Fibroblast of mammary gland (primary cell): Measurements from ENCODE around the gene ZDHHC14.

Source experiments
- DNase-seq: peaks from one replicate; pipeline ENCODE4 v3.0.0-alpha.2; 2010; ENCODE audit warnings: low read depth
- H3K4me3 ChIP-seq: 2 replicates; pipeline ENCODE4 v1.5.1; 2011; ENCODE audit warnings: low read depth, mild to moderate bottlenecking, low read length, moderate library complexity; ENCODE audit not compliant: control insufficient read depth
- TF ChIP-seq, protein P1 (sequence below): conservative IDR thresholded peaks from 2 replicates; pipeline ENCODE4 v1.5.1; 2011; ENCODE audit warnings: low read depth, low read length, inconsistent platforms; ENCODE audit not compliant: control insufficient read depth, insufficient read depth

ZDHHC14 gene

DNA sequence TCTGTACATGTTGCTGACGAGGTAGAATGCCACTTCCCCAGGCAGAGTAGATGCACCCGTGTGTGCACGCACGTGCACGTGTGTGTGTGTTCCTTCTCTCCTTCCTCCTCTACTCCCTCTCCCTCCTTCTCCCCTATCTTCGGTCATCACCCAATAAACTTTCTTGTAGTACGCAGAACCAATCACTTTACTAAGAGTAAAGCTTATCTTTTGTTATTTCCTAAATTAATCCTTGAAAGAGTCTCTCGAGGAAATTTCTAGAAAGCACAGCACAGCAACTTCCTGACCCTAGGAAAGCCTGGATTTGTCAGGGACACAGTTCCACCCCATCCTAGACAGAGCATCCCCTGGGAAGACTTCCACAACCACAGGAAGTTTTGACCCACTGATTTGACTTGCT, 166.1 kb downstream of the ZDHHC14 start:
- no peak for DNase-seq
- TF ChIP-seq, protein P1, sequence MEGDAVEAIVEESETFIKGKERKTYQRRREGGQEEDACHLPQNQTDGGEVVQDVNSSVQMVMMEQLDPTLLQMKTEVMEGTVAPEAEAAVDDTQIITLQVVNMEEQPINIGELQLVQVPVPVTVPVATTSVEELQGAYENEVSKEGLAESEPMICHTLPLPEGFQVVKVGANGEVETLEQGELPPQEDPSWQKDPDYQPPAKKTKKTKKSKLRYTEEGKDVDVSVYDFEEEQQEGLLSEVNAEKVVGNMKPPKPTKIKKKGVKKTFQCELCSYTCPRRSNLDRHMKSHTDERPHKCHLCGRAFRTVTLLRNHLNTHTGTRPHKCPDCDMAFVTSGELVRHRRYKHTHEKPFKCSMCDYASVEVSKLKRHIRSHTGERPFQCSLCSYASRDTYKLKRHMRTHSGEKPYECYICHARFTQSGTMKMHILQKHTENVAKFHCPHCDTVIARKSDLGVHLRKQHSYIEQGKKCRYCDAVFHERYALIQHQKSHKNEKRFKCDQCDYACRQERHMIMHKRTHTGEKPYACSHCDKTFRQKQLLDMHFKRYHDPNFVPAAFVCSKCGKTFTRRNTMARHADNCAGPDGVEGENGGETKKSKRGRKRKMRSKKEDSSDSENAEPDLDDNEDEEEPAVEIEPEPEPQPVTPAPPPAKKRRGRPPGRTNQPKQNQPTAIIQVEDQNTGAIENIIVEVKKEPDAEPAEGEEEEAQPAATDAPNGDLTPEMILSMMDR, result no peak
- H3K4me3 ChIP-seq, result no peak overlapping the region

DNA sequence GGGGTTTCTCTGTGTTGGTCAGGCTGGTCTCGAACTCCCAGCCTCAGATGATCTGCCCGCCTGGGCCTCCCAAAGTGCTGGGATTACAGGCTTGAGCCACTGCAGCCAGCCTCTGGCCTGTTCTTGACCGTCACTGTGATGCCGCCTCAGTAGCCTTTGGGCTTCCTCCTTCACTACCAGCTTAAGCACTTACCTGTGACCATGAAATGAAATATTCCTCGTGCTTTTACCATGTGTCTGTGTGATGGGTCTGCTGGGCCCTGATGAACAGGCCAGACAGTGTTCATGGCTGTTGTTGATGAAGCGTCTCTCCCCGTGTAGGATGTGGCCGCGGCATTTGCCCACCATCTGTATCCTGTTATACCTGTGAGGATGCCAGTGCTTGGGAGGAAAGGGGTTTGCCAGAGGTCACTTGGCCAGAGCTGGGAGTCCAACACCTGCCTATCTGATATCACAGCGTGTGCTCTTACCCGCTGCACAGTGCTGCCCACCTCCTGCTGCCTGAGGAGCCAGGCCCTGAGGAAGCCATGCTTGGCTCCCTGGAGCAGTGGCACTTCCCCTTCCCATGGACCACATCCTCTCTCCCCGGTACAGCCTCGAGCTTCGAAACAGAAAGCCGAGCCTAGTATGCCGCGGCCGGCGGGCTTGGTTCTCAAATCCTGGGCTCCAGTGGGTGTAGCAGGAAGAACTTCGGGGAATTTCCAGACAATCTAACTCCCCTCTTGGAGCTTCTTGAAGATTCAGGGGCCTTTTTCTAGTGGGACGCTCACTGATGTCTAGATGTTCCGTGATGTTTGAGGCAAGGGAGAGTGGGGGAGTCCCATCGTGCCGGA, 167.9 kb downstream of the ZDHHC14 start:
- H3K4me3 ChIP-seq, result no peak overlapping the region
- TF ChIP-seq, protein P1, result no peak
- no peak for DNase-seq

DNA sequence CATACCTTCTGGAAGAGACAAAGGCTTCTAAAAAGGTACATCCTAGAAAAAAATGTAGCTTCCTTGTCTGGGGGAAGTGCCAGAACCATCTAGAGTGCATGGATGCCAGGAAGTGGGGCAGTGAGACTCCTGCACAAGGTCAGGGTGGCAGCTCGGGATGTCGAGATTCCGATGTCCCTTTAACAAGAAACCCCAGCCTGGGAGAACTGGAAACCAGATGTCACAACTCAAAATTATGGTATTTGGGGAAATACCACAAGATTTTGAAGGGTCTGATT, 168.4 kb downstream of the ZDHHC14 start:
- no peak for DNase-seq
- TF ChIP-seq, protein P1, result no peak
- H3K4me3 ChIP-seq, result no peak overlapping the region

DNA sequence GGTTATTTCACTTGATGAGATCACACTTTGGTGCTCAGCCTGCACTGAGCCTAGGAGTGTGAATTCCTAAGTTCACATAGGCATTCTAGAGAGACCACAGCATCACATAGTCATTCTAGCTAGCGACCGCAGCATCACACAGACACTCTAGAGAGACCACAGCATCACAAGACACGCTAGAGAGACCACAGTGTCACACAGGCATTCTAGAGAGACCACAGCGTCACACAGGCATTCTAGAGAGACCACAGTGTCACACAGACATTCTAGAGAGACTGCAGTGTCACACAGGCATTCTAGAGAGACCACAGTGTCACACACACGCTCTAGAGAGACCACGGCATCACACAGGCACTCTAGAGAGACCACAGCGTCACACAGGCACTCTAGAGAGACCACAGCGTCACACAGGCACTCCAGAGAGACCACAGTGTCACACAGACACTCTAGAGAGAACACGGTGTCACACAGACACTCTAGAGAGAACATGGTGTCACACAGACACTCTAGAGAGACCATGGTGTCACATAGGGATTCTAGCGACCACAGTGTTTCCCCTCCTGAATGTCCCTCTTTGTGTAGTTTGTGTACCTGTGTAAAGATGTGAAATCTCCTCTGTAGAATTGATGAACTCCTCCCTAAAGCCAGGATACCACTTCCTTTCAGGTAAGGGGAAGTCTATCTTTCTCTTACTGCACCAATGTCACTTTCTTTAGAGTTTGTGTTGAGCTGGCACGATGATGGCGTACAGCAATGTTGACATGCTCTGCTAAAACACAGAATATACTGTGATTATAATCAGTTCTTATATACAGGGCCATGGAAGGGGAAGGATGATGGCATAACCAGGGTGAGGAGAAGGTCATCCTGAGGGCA, 169.4 kb downstream of the ZDHHC14 start:
- TF ChIP-seq, protein P1, result no peak
- no peak overlapping the region for H3K4me3 ChIP-seq
- no peak for DNase-seq

DNA sequence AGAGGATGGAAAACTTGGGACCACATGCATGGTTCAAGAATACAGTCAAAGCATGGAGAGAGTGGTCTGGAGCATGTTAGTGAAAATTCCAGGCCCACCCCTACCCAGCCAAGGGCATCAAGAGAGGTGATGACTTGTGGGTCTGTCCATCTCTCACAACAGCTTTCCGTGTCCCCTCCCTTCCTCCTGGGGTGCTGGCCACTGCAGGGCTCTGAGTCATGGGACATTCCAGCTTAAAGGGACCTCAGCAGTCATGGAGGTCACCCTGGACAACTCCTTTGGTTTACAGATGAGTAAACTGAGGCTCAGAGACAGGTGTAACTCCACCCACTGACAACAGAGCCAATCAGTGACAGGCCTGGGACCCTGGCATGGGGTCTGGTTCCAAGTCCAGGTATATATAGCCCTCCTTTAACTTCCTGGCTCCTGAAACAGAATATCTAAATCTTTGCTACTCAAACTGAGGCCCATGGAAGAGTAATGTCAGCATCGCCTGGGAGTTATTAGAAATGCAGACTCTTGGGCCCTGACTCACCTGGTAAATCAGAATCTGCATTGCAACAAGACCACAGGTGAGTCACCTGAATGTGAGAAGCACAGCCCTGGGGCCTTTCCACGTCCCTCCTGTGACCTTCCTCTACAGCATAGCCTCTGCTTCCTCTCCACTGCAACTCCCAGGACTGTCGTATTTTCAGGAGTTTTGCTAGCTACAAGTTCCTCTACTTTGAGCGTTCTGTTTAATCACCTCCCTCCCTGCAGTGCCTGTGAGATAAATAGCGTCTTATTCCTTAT, 170.2 kb downstream of the ZDHHC14 start:
- TF ChIP-seq, protein P1, result no peak
- no peak for DNase-seq
- H3K4me3 ChIP-seq, result no peak overlapping the region

DNA sequence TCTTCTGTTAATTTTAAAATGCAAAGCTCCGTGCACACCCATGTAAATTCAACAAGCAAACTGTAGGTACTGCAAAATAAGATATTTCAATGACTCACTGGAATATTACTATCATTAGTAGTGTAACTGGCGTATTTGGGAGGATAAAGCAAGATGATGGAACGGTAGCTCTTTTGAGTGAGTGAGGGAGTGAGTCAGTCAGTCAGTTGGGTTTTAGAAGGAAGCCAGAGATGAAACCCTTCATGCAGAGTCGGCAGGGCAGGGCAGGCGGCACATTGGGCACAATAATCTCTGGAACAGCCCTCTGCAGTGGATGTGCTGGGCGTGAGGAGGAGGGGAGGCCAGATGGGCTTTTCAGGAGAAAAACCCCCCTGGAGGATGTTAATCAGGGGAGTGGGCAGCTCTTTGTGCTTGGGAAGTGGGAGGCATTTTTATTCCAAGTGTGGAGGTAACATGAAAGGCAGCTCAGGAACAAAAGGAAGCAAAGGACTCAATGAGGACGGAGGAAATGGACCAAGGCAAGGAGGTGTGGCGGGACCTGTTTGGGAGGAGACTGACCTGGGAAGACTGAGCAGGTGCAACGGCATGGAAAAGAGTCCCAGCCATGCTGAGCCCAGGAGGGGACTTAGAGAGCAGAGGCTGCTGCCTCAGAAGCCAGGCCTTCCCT, 171.2 kb downstream of the ZDHHC14 start:
- DNase-seq, result no peak
- no peak overlapping the region for H3K4me3 ChIP-seq
- TF ChIP-seq, protein P1, result no peak
